Measurements from ENCODE around the gene SDE2. TPM values are rescaled to one million over a fixed set of nuclear protein-coding genes. Genes with fewer than 3 reads are reported as not detected.
"Not testable (repeated sequence)": the region's sequence is repeated elsewhere in the genome, so short reads cannot be mapped to it uniquely, and the experiment has no call there.

Gene SDE2
- total and polyA plus RNA-seq, 2 of the 4 experiments (the other 2 are of a cell fraction) = 8.5 to 14.7 TPM

DNA sequence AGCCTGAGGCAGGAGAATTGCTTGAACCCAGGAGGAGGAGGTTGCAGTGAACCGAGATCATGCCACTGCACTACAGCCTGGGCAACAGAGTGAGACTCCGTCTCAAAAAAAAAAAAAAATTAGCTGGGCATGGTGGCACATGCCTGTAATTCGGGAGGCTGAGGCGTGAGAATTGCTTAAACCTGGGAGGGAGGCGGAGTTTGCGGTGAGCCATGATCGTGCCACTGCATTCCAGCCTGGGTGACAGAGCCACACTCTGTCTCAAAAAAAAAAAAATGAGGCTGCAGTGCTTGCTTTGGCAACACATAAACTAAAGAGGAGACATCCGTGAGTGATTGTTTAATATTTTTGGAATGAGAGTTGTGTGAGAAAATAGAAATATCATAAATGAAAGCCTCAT lies 63.1 kb downstream of the SDE2 start:
- H3K9me3 ChIP-seq (ENCODE audit: control insufficient read depth, insufficient read depth, low read length); H2BK5ac ChIP-seq (ENCODE audit: low read depth, low read length, poor library complexity, severe bottlenecking); H3K4me2 ChIP-seq (ENCODE audit: low read depth, low read length); H4K8ac ChIP-seq (ENCODE audit: low read depth in 2 of 2, low read length in 2 of 2); DNase-seq; H3K4me3 ChIP-seq (ENCODE audit: insufficient read depth, low read depth, low read length); H4K5ac ChIP-seq (ENCODE audit: low read depth, low read length); H3K79me1 ChIP-seq (ENCODE audit: low read depth in 1 of 2, low read length in 2 of 2); H3K56ac ChIP-seq (ENCODE audit: extremely low read depth, insufficient read depth, low read length); H2AK5ac ChIP-seq (ENCODE audit: low read depth, low read length); H3K4ac ChIP-seq (ENCODE audit: low read depth, low read length); BruUV-seq (replicated peaks); H3K18ac ChIP-seq (ENCODE audit: low read depth, low read length); POLR2A ChIA-PET (ENCODE audit: unreplicated experiment); H3K23ac ChIP-seq (ENCODE audit: low read depth, low read length); H2BK120ac ChIP-seq (ENCODE audit: low read depth, low read length); H2BK15ac ChIP-seq (ENCODE audit: low read depth, low read length); intact Hi-C loops (cut with micrococcal nuclease); H3K9me1 ChIP-seq (ENCODE audit: insufficient read depth, low read length); H4K20me1 ChIP-seq (ENCODE audit: insufficient read depth, low read length); dilution Hi-C loops (cut with HindIII; ENCODE audit: low sequenced_read_pairs, unreplicated experiment); H4K91ac ChIP-seq (ENCODE audit: insufficient read depth, low read depth, low read length); H3K9ac ChIP-seq (ENCODE audit: low read depth, low read length); H3K14ac ChIP-seq (replicated peaks; ENCODE audit: low read depth, low read length); H2AFZ ChIP-seq (replicated peaks; ENCODE audit: low read length, poor library complexity); H2AK9ac ChIP-seq (replicated peaks; ENCODE audit: low read depth, low read length, poor library complexity); in situ Hi-C loops (cut with MboI; ENCODE audit: low sequenced_read_pairs); ATAC-seq (ENCODE audit: low read depth); H3K36me3 ChIP-seq (ENCODE audit: control insufficient read depth, insufficient read depth, low read length); H2BK20ac ChIP-seq (ENCODE audit: low read depth, low read length); H3K27me3 ChIP-seq (ENCODE audit: control insufficient read depth, insufficient read depth, low read length); H3K4me1 ChIP-seq (ENCODE audit: control insufficient read depth, insufficient read depth, low read length); CTCF ChIA-PET; H3K27ac ChIP-seq (ENCODE audit: insufficient read depth, low read length): not testable (repeated sequence)
- peak; percentile 14; the same call in 1 of the 2 replicates for TF ChIP-seq BHLHE40 (IDR thresholded peaks at IDR 0.05; ENCODE audit: low read depth, low read length)
- 100% methylated on average over 2 of the region's 8 CpGs; no CpG with 5 or more reads in 1 of the 2 experiments for WGBS, 2 experiments (ENCODE audit: extremely low coverage in 2 of 2, insufficient read length in 1 of 2)

All from IMR-90 (cell line).